COLO829 (cell line): Measurements from ENCODE around the gene SORCS1.

Source experiments
- DNase-seq: peaks from one replicate; pipeline ENCODE4 v3.0.0; 2012; ENCODE audit warnings: low spot score

Gene SORCS1

GRCh38 chr10:106734220-106734619 is 430.3 kb downstream of the SORCS1 start:
- no peak for DNase-seq

GRCh38 chr10:106728232-106728631 is 436.3 kb downstream of the SORCS1 start:
- DNase-seq = no peak

GRCh38 chr10:106727170-106727569 is 437.3 kb downstream of the SORCS1 start:
- no peak for DNase-seq

- DNase-seq = no peak
These were observed 442.0 kb downstream of the SORCS1 start for GRCh38 chr10:106722524-106722923.

GRCh38 chr10:106720683-106721082 is 443.8 kb downstream of the SORCS1 start:
- DNase-seq = no peak

- DNase-seq = peak; percentile 8
These were observed 448.1 kb downstream of the SORCS1 start for GRCh38 chr10:106716381-106716780.

GRCh38 chr10:106714734-106715555 is 449.6 kb downstream of the SORCS1 start:
- DNase-seq = no peak

GRCh38 chr10:106713846-106714245 is 450.7 kb downstream of the SORCS1 start:
- DNase-seq = no peak

GRCh38 chr10:106712988-106713387 is 451.5 kb downstream of the SORCS1 start:
- no peak for DNase-seq

GRCh38 chr10:106711313-106711906 is 453.1 kb downstream of the SORCS1 start:
- peak; percentile 60 for DNase-seq

GRCh38 chr10:106708506-106708905 is 456.0 kb downstream of the SORCS1 start:
- no peak for DNase-seq

GRCh38 chr10:106707657-106708056 is 456.8 kb downstream of the SORCS1 start:
- DNase-seq = no peak

- DNase-seq = no peak
These were observed 458.4 kb downstream of the SORCS1 start for GRCh38 chr10:106706127-106706526.

- DNase-seq = peak; percentile 31
These were observed 458.8 kb downstream of the SORCS1 start for GRCh38 chr10:106705681-106706100.

GRCh38 chr10:106696239-106696638 is 468.3 kb downstream of the SORCS1 start:
- DNase-seq = no peak

GRCh38 chr10:106694696-106695095 is 469.8 kb downstream of the SORCS1 start:
- DNase-seq = no peak

- no peak for DNase-seq
These were observed 482.3 kb downstream of the SORCS1 start for GRCh38 chr10:106682175-106682574.

- DNase-seq = no peak
These were observed 484.4 kb downstream of the SORCS1 start for GRCh38 chr10:106680061-106680460.

- DNase-seq = no peak
These were observed 485.2 kb downstream of the SORCS1 start for GRCh38 chr10:106679314-106679713.

- DNase-seq = no peak
These were observed 491.9 kb downstream of the SORCS1 start for GRCh38 chr10:106672517-106673175.

- no peak for DNase-seq
These were observed 502.8 kb downstream of the SORCS1 start for GRCh38 chr10:106661767-106662140.

- DNase-seq = no peak
These were observed 503.3 kb downstream of the SORCS1 start for GRCh38 chr10:106661133-106661766.

- no peak for DNase-seq
These were observed 504.0 kb downstream of the SORCS1 start for GRCh38 chr10:106660550-106660949.
